PC-9 (cell line): ENCODE data around the gene ZNF562.

Experiments
- EZH2 ChIP-seq: fragments of 200-600 bp; sonication (generic); IDR thresholded peaks from 2 replicates; pipeline ENCODE4 v1.8.0; 2017; ENCODE audit warnings: antibody characterized with exemption, low read depth
- TF ChIP-seq, protein P1 (sequence below): fragments of 200-600 bp; sonication (generic); conservative IDR thresholded peaks from 2 replicates; pipeline ENCODE4 v1.6.1; 2017; ENCODE audit warnings: mixed run types, antibody characterized with exemption, mild to moderate bottlenecking, moderate library complexity

GRCh38 chr19:9705836-9706235, 30.9 kb upstream of the ZNF562 start:
- TF ChIP-seq, protein P1, sequence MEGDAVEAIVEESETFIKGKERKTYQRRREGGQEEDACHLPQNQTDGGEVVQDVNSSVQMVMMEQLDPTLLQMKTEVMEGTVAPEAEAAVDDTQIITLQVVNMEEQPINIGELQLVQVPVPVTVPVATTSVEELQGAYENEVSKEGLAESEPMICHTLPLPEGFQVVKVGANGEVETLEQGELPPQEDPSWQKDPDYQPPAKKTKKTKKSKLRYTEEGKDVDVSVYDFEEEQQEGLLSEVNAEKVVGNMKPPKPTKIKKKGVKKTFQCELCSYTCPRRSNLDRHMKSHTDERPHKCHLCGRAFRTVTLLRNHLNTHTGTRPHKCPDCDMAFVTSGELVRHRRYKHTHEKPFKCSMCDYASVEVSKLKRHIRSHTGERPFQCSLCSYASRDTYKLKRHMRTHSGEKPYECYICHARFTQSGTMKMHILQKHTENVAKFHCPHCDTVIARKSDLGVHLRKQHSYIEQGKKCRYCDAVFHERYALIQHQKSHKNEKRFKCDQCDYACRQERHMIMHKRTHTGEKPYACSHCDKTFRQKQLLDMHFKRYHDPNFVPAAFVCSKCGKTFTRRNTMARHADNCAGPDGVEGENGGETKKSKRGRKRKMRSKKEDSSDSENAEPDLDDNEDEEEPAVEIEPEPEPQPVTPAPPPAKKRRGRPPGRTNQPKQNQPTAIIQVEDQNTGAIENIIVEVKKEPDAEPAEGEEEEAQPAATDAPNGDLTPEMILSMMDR = no peak
- TF ChIP-seq EZH2 = no peak
